HG03108 (cell line): ENCODE results near the gene THSD1.

ENCODE experiments used
- ATAC-seq: cut with Tn5 transposase; IDR thresholded peaks from one replicate; pipeline ENCODE4 v1.9.1; 2021; ENCODE audit warnings: moderate library complexity; ENCODE audit not compliant: unreplicated experiment

The THSD1 gene, protein sequence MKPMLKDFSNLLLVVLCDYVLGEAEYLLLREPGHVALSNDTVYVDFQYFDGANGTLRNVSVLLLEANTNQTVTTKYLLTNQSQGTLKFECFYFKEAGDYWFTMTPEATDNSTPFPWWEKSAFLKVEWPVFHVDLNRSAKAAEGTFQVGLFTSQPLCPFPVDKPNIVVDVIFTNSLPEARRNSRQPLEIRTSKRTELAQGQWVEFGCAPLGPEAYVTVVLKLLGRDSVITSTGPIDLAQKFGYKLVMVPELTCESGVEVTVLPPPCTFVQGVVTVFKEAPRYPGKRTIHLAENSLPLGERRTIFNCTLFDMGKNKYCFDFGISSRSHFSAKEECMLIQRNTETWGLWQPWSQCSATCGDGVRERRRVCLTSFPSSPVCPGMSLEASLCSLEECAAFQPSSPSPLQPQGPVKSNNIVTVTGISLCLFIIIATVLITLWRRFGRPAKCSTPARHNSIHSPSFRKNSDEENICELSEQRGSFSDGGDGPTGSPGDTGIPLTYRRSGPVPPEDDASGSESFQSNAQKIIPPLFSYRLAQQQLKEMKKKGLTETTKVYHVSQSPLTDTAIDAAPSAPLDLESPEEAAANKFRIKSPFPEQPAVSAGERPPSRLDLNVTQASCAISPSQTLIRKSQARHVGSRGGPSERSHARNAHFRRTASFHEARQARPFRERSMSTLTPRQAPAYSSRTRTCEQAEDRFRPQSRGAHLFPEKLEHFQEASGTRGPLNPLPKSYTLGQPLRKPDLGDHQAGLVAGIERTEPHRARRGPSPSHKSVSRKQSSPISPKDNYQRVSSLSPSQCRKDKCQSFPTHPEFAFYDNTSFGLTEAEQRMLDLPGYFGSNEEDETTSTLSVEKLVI

DNA sequence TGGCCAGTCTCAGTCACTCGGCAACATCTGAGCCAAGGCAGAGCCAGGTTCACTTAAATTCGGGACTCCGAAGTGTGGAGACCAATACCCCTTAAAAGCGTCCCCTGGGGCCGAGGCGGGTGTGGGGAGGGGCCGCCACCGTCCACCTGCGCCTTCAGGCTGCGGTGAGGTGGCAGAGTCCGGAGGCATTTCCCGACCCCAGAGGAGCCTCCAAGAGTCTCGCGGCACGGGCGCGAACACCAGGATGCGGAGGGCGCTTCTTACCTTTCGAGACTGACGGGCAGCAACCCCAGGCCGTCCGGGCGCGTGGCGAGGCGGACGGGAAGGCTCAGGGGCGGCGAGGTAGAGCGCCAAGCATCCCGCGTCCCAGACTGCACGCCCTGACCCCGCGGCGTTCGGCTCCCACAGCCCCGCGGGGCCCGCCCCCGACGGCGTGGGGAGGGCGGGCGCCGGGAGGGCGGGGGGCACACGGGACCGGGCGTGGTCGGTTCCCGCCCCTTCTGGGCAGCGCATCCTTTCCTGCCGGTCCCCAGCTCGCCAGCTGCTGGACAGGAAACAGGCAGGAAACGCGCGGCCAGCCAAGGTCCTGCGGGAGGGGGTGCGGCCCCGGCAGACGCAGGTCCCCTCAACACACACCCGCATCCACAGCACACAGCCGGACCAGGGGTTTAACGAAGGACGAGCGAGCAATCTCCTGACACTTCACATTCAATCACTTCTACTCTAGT lies at the start of gene THSD1:
Gene THSD1, minus strand, starts transcription at position 406 of the 728 bp plus-strand sequence. CDS start 3,572 bp downstream, outside the sequence.
- peak; percentile 53 for ATAC-seq

DNA sequence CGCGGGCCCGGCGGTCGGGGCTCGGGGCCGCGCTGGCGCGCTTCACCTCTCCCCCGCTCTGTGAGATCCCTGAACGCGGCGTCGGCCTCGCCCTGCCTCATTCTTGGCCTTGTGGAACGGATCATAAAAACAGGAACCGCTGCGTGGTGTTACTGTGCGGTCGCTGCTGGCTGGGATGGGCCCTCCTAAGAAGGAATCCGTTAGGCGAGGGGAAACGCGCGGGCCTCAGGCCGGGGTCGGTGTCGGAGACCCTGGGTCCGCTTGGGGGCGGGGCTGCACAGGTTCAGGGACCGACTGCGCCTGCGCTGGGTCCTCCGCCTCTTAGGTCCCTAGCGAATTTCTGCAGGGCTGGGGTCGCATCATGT lies 49.7 kb upstream of the THSD1 start:
- peak; percentile 21 for ATAC-seq

DNA sequence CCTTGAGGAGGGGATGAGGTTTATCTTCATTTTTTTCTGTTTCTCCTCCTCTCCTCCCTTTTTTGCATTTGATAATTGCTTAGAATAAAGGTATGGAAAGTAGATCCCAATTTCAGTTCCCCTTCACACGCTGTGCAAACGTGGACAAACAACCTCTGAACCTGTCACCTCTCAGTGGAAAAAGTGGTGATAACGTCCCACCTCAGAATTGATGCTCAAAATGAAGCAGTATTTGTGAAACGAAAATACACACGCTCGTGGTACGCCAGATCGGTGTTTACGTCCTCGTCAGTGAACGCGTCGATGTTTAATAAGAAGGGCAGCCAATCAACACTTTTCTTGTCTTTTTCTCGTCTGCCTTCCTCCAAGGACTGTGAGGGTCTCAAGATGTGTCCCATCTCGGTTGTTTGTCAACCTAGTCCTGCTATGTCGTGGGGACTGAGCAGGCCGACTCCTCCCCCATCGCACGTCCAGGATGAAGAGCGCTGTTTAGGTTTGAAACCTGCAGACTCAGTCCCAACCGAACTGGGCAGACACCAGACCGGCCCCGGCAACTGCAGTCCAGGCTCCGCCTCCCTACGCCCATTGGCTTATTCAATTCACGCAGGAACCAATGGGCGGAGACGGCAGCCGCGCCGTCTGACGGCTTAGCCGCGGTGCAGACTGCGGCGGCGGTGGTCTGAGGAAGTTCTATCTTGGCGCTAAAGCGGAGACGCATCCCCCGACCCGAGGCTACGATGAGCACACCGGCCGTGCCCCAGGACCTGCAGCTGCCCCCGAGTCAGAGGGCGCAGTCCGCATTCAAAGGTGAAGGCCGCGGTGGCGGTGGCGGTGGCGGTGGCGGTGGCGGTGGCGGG lies 49.1 kb upstream of the THSD1 start, which contains the start of gene CKAP2:
Gene CKAP2, plus strand, starts transcription at position 659 of the 857 bp plus-strand sequence. Its CDS starts 79 bp downstream, at position 738.
- ATAC-seq = peak; percentile 75

DNA sequence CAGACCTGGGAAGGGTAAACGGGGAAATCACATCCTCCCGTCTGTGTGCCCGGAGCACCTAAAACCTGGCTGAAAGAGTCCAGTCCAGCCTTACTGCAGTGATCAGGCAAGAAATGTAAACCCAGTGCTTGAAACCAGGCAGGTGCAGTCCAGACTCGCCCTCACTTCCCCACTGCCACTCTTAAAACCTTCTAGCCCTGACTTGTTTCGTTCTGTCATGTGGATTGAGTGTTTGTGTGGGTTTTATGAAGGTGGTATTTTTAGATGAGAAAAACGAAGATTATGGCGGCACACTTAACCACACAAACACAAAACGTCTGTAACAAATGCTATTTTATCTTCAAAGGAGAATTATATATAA lies 48.5 kb upstream of the THSD1 start:
- no peak for ATAC-seq

DNA sequence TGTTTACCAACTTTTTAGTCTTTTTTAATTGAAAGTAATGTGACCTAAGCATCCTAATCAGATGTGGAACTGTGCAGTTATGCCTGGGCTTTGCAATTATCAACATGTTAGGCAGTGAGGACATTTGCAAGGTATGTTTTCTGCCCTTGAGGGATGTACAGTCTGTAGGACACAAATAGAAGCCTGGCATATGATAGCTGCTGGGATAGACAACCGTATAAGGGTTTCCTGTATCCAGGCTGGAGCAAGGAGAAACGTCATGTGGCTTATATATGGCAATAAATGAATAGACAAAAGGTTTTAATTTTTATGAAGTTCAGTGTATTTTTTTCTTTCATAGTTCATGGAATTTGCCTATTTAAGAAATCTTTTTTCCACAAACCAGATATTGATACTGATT lies 46.5 kb upstream of the THSD1 start:
- no peak for ATAC-seq

DNA sequence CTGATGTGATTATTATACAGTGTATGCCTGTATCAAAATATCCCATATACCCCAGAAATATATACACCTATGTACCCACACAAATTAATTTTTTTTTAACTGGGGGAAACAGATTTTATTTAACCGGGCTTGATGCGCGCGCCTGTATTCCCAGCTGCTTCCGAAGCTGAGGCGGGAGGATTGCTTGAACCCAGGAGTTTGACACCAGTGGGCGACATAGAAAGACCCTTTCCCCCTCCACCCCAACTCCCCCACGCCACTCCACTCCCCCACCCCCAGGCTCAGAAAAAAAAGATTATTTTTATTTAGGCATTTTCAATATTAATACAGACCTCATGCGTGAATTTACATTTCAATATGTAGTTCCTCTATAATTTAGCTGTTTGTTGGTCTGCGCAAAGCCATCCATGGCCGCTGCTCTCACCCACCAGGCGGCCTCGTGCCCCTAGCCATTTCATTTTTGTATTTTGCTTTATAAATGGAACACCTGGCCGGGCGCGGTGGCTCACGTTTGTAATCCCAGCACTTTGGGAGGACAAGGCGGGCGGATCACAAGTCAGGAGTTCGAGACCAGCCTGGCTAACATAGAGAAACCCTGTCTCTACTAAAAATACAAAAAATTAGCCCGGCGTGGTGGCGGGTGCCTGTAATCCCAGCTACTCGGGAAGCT lies 45.3 kb upstream of the THSD1 start:
- no peak for ATAC-seq

DNA sequence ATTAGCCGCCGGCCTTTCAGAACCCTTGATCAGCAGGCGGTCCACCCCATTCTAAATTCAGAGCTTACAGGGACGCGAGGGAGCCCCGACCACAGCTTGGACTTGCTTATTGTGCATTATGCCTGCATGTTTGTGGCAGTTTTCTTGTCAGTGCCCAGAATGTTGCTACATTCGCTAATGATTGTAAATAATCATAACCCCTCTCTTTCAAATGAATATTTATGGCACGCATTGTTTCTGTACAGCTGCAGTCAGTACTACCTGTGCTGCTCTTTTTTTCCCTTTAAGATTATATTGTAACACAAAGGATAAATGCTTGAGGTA lies 44.8 kb upstream of the THSD1 start:
- ATAC-seq = no peak

DNA sequence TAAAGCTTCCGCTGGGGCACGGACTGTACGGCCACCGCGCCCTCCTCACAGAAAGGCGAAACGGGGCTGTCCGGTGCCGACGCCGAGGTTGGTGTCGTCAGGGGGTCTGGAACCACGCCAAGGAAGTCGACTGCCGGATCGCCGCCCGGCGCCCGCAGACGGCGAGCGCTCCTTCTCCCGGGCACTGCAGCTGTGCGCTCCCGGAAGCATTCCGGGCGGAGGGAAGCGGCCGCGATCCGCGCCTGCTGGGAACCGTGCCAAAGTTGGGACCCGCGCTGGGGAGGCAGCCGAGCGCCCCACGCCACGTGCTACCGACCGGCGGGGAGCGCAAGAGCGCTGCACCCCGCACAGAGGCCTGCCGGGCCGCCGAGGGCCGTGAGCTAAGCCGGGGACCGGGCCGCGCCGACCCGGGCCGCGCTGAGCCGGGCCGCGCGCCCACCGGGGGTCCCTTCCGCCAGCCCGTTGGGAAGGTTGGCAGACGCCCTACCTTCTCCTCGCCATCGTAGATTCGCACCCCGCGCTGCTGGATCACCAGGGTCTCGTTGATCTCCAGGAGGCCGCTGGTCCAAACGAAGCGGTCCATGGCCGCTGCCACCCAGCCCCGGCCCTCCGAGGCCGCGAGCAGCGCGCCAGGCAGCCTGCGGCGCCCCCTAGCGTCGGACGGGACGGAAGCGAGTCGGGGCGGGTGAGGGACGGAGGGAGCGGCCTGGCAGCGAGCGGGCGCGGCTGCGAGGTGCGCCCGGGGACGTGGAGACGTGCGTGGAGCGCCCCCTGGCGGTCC lies 44.2 kb upstream of the THSD1 start, which contains the start of gene VPS36:
Gene VPS36, minus strand, starts transcription at position 623 of the 781 bp plus-strand sequence. Its CDS starts 40 bp downstream, at position 583.
- ATAC-seq = peak; percentile 61

DNA sequence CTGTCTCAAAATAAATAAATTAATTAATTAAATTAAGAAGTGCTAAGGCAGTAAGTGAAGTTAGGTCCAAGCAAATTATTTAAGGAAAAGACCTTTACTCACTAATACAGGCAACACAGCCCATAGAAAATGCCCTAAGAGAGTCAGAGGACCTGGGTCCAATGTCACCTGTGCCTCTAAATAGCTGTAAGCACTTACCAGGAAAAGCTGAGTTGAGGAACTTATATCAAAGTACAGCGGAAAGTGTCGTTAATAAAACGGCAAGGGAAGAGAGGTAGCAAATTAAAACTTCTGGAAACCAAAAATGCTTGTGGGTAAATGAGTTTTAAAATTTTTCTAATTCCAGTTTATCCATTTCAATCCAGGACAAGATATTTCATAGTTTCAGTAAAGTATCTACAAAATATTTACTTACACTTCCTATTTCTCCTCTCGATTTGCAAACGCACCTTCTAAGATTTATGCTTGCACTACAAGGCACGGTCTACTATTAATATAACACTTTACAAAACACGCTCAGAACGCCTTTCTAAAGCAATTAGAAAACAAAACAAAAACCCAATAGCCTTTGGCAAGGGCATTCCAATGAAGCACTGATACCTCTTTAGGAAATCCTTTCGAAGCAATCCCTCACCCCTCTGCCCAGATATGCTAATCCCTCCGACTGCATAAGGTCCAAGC lies 43.5 kb upstream of the THSD1 start:
- ATAC-seq = no peak

DNA sequence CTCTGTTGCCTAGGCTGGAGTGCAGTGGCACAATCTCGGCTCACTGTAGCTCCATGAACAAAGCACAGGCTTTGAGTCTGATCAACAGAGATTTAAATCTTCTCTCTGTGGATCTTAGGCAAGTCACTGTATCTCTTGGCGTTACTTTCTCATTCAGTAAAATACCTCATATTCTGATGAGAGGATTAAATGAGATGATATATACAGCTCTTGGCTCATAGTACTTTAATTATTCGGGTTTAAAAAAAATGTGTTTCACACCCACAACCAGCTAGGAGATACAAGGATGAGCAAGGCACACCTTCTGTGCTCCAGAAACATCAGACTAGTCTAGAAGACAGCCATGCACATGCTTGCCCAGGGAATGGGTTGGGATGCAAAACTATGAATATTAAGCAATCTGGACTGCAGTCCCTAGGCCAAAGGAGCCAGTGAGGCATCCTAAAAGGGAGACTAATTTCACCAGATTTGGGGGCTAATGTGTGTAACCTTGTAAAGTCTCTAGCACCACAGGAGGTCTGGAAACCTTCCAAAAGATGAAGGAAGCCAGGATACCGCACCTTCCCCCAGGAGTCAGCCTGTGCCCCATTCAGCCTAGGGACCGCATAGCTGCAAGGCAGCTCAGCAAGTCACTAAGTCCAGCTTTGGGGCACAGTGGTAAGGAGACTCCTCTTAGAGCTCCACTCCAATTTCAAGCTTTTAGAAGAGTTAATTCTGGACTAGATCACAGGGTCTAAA lies 42.0 kb upstream of the THSD1 start:
- ATAC-seq = no peak

DNA sequence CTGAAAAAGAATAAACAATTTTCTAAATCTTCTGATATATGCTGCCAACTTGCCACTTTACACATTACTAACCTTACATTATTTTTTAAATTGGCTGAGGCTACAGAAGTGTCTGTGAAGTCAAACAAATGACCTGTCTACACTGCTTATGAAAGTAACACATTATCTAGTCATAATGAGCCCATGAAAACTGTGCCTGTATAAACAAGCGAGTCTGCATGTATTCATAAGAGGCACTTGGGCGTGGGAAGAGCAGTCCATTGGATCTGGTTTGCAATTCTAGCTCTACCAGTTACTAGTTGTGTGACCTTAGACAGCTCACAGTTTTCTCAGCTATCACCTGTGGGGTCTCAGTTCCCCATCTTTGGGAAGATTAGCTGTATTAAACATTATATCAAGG lies 41.4 kb upstream of the THSD1 start:
- no peak for ATAC-seq

DNA sequence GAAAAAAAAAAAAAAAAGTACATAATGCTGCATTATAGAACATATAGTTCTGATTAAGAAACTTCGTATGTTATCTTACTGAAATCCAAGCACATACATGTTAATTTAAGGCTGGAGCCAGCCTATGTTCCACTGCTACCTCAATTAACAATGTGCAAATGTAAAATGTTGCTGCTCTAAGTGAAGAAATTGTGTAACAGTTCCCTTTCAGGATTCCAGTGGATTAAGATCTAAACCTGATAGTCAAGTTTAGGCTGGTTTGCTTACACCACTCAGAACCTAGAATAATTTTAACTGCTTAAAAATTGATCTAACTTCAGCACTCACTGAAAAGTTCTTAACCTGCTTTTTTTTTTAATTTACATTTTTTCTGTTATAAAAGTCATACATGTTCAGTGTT lies 40.3 kb upstream of the THSD1 start:
- no peak for ATAC-seq

DNA sequence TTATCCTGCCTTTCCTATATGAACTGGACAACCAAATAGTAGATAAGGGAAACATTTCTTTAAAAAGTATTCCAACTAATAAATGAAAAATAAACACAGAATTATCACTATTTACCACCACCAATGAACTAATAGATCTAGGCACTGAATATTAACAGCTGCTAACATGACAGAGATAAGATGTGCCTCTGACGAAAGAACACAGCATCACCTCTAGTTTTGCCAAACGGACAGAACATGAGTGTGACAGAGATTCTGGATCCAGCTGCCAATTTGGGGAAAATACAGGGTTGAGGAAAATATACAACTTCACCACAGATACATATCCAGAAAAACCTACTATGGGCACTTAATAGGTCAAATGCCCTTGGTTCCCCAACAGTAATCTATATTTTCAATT lies 26.5 kb upstream of the THSD1 start:
- ATAC-seq = no peak

DNA sequence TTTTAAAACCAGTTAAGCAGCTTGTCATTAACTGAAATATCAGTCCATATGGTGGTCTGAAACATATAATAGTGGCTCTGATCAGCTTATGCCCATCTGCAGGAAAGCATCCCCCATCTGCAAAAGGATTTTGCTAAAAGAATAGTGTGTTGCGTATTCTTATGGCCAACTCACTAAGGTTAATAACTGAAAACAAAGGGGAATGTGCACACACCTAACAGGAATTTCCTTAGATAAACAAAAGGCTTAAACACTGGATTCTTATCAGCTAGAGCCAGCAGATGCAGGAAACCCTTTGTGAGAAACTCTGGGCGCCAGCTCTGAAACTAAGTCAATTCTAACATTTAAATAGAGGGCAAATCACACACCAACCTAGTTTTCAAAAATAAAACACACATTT lies 22.3 kb upstream of the THSD1 start:
- ATAC-seq = no peak

DNA sequence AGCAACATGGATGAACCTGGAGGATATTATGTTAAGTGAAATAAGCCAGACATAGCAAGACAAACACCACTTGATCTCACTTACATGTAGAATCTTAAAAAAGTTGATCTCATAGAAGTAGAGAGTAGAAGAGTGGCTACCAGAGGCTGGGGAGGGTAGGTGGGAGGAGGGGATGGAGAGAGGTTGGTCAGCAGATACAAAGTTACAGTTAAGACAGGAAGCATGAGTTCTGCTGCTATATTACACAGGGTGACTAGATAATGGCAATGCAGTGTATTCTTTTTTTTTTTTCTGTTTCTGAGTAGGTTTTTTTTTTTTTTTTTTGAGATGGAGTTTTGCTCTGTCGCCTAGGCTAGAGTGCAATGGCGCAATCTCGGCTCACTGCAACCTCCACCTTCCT lies 15.2 kb upstream of the THSD1 start:
- ATAC-seq = no peak

DNA sequence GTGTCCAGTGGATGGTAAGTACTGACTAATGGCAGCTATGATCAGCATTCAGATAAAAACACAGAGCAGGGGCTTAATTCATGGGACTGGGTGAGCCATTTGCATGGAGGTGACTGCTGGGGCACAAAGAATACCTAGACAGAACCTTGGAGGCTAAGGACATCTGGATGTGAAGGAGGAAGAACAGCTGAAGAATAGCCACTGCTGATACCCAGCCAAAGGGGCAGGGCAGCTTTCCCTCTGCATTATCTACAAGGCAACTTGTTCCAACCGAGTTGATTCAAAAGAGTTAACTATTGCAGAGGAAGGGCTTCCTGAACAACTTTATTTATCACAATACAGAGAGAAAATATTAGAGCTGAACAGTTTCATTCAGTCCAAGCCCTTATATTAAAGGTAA lies 13.1 kb upstream of the THSD1 start:
- no peak for ATAC-seq

DNA sequence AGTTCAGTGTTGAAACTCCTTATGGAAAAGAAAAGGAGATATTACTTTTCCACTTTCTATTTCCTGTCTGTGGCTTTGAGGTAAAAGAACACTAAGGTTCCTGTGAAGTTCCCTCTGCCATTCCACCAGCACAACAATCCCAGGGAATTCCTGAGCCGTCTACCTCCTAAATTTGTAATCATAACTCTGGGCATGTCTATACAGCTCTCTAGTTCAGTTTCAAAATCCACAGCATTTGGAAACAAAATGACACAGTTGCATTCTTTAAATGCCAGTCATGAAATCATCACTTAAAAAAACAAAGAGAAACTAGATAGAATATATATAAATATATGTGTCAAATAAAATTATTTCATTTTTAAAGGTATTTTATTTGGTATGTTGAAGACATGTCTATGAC lies 9.0 kb upstream of the THSD1 start:
- no peak for ATAC-seq

DNA sequence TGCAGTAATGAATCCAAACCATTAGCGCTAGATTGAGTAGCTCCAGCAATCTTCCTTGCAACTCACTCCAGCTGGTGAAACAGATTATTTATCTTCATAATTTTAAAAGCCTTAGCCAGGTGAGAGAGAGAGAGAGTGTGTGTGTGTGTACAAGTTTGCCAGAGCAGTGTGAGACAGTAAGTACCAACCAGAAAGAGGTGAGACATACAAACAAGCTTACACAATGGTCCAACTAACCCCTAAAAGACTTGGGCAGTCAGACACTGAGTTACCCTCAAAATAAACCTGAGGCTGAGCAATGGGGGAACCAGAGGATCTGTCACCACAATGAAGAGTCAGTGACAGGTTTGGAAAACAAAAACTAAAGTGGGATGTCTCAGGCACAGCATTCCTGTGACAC lies 8.1 kb upstream of the THSD1 start:
- no peak for ATAC-seq
